HG03064 (cell line): Measurements from ENCODE around the gene CST5.
"Not testable (repeated sequence)": the region's sequence is repeated elsewhere in the genome, so short reads cannot be mapped to it uniquely, and the experiment has no call there.

ENCODE experiments used
- ATAC-seq: cut with Tn5 transposase; IDR thresholded peaks from one replicate; pipeline ENCODE4 v1.9.1; 2021; ENCODE audit warnings: low read depth; ENCODE audit not compliant: unreplicated experiment

CST5 gene

GRCh38 chr20:23890867-23891266 is 11.3 kb upstream of the CST5 start:
- not testable (repeated sequence) for ATAC-seq

GRCh38 chr20:23889775-23890187 is 10.2 kb upstream of the CST5 start:
- no peak for ATAC-seq

- no peak for ATAC-seq
Observed at GRCh38 chr20:23887856-23888255, 8.3 kb upstream of the CST5 start.

- ATAC-seq: no peak
Observed at GRCh38 chr20:23884771-23885162, 5.2 kb upstream of the CST5 start.

- ATAC-seq: no peak
Observed at GRCh38 chr20:23884136-23884770, 4.7 kb upstream of the CST5 start.

GRCh38 chr20:23881371-23881770 is 1.8 kb upstream of the CST5 start:
- ATAC-seq: no peak

- ATAC-seq: no peak
Observed at GRCh38 chr20:23880417-23880816, 869 bp upstream of the CST5 start.

- no peak for ATAC-seq
Observed at GRCh38 chr20:23879811-23880374, 345 bp upstream of the CST5 start.

- ATAC-seq: no peak
Observed at GRCh38 chr20:23878787-23879186, 761 bp downstream of the CST5 start.

GRCh38 chr20:23878016-23878542 is 1.5 kb downstream of the CST5 start:
- not testable (repeated sequence) for ATAC-seq

GRCh38 chr20:23877524-23877923 is 2.0 kb downstream of the CST5 start:
- ATAC-seq: no peak

- ATAC-seq: no peak
Observed at GRCh38 chr20:23875606-23876237, 3.8 kb downstream of the CST5 start.

GRCh38 chr20:23874747-23875146 is 4.8 kb downstream of the CST5 start:
- ATAC-seq: no peak

GRCh38 chr20:23873370-23874015 is 6.1 kb downstream of the CST5 start:
- no peak for ATAC-seq

GRCh38 chr20:23872065-23872464 is 7.5 kb downstream of the CST5 start:
- no peak for ATAC-seq

GRCh38 chr20:23870461-23870860 is 9.1 kb downstream of the CST5 start:
- no peak for ATAC-seq

- ATAC-seq: no peak
Observed at GRCh38 chr20:23869520-23869919, 10.0 kb downstream of the CST5 start.

GRCh38 chr20:23868321-23868720 is 11.2 kb downstream of the CST5 start:
- ATAC-seq: no peak

GRCh38 chr20:23867152-23867776 is 12.3 kb downstream of the CST5 start:
- no peak for ATAC-seq

- ATAC-seq: not testable (repeated sequence)
Observed at GRCh38 chr20:23860771-23861170, 18.8 kb downstream of the CST5 start.
